ENCODE data around the gene URGCP.
"Not testable (repeated sequence)": the region's sequence is repeated elsewhere in the genome, so short reads cannot be mapped to it uniquely, and the experiment has no call there.

The URGCP gene

GRCh38 chr7:43834463-43835251 is 71.7 kb downstream of the URGCP start:
- DNase-seq (ENCODE audit: low read depth in 1 of 2, low spot score in 1 of 2): no peak

GRCh38 chr7:43830917-43831316 is 75.5 kb downstream of the URGCP start:
- not testable (repeated sequence) for DNase-seq (ENCODE audit: low read depth in 1 of 2, low spot score in 1 of 2)
